Measurements from ENCODE around the gene CHD1.
"Not testable (repeated sequence)": the region's sequence is repeated elsewhere in the genome, so short reads cannot be mapped to it uniquely, and the experiment has no call there.

CHD1 gene

DNA sequence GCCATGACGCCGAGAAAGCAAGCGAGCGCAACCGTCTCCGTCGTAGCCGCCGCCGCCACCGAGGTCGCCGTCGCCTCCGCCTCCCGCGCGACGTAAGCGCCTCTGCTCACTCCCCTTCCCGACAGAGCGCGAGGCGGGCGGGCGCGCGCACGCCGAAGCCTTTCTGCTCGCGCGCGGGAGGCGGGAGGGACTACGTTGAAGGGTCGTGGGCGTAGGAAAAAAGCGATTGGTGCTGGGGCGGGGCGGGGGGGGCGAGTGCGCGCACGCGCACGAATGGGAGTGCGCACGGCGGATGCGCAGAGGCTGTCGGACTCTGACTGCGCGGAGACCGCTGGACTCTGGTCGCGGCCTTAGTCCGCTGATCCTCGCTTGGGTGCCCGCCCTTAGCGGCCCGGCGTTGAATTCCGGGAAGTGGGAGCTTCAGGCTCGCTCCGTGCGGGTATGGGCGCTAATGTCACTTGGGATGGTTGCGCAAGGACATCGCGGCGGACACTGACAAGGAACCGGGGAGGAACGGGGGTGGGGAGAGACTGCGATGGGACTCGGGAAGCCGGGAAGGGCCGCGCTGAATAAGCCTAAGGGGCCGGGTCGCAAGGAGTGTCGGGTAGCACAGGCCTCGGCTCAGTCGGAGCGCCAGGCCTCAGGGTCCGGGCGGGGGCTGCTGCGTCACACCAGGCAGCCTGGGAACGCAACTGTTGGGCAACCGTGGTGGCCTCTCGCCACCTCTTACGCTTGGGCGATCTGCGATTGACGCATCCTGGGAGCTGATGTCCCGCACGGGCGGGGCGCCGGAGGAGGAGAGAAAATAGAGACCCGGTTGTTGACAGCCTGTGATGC lies at the start of gene CHD1:
Gene CHD1, minus strand, starts transcription at position 135 of the 837 bp plus-strand sequence. CDS start 2,621 bp downstream, outside the sequence.
- peak; percentile 89 to 90 for DNase-seq (ENCODE audit: low read depth in 1 of 2, low spot score in 1 of 2)

DNA sequence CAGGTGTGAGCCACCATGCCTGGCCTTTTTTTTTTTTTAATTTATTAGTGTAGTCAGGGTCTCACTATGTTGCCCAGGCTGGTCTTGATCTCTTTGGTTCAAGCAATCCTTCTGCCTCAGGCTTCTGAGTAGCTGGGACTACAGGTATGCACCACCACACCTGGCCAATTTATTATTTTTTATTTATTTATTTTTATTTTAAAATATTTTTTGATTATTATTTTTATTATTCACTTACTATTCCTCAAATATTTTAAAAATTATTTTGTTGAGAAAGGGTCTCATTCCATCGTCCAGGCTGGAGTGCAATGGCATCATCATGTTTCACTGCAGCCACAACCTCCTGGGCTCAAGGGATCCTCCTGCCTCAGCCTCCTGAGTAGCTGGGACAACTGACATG lies 49.7 kb upstream of the CHD1 start:
- DNase-seq (ENCODE audit: low read depth in 1 of 2, low spot score in 1 of 2), result no peak

GRCh38 chr5:98977723-98978122 lies 48.9 kb upstream of the CHD1 start:
- DNase-seq (ENCODE audit: low read depth in 1 of 2, low spot score in 1 of 2), result no peak

DNA sequence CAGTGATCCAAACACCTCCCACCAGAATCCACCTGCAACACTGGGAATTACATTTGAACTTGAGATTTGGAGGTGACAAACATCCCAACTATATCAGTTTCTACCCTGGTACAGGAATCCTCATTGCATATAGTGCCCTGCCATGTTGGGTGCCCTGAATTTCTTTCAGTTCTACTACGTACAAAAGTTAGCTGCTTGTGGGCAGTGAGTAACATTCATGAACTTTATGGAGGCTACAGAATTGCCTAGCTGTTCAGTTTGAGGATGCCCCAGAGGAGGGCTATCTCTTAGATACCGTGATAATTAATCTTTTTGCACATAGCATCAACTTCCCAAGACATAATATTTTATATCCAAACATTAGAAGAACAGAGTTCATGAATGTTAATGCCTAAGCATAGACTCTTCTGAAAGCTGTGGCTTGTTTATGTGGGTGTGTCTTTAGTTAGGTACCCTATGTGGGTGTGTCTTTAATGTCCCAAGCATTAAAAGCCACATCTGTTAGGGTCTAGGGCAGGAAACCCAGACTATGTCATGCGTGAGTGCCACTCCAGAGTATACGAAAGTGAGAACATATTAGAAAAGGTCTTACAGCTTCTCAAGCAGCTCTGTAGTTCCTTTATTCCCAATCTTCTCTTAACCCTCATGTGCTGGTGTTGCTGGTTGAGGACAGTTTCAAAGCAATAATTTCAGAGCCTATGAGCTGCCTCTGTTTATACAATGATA lies 47.0 kb upstream of the CHD1 start:
- no peak for DNase-seq (ENCODE audit: low read depth in 1 of 2, low spot score in 1 of 2)

DNA sequence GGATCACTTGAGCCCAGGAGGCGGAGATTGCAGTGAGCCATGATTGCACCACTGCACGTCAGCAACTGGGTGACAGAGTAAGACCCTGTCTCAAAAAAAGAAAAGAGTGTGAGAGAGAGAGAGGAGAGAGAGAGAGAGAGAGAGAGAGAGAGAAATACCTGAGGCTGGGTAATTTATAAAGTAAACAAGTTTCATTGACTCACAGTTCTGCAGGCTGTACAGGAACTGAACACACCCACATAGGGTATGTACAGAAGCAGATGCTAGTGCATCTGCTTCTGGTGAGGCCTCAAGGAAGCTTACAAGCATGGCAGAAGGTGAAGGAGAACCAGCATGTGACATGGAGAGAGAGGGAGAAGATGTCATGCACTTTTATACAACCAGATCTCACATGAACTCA lies 46.4 kb upstream of the CHD1 start:
- DNase-seq (ENCODE audit: low read depth in 1 of 2, low spot score in 1 of 2), result no peak

GRCh38 chr5:98969400-98969799 lies 40.6 kb upstream of the CHD1 start:
- no peak for DNase-seq (ENCODE audit: low read depth in 1 of 2, low spot score in 1 of 2)

DNA sequence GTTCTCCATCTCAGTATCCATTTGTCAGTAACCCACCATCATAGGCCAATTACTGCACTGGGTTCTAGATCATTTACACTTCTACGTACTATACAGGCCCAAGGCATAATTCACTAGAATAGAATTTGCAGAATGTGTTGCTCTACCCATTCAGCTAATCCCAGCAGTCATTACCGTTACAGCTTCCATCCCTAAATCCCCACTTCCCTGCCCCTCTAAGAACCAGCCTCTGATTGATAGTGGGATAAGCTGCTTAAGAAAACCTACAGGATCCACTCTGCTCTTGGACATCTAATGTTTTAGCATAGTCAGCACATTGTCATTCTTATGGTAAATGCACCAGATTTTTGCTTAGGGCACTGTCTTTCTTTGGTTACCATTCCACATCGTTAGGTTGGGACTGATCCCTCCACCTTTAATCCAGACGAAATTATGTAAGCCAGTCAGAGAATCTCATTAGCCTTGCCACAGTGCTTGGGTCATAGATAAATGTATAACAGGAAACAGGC lies 39.3 kb upstream of the CHD1 start:
- DNase-seq (ENCODE audit: low read depth in 1 of 2, low spot score in 1 of 2), result no peak

- no peak for DNase-seq (ENCODE audit: low read depth in 1 of 2, low spot score in 1 of 2)
Observed at GRCh38 chr5:98965226-98965625, 36.4 kb upstream of the CHD1 start.

- DNase-seq (ENCODE audit: low read depth in 1 of 2, low spot score in 1 of 2), result no peak
Observed at GRCh38 chr5:98964621-98965020, 35.8 kb upstream of the CHD1 start.

DNA sequence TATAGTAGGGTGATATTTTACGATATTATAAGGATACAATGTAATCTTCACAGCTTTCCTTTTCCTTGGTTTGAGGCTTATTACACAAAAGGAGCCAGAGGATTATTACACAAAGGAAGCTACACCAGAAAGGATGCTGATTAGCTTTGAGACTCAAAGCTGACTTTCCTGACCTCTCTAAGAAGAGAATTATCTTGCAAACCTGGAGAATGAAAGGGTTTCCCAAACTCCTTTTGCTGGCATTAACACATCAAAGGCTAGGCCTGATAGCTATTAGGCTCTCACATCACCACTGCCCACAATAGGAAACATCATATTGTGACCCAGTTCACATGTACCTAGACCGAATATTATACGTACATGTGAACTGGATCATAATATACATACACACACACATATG lies 34.2 kb upstream of the CHD1 start:
- no peak for DNase-seq (ENCODE audit: low read depth in 1 of 2, low spot score in 1 of 2)

- no peak for DNase-seq (ENCODE audit: low read depth in 1 of 2, low spot score in 1 of 2)
Observed at GRCh38 chr5:98962587-98962986, 33.8 kb upstream of the CHD1 start.

GRCh38 chr5:98961665-98962344 lies 33.0 kb upstream of the CHD1 start:
- DNase-seq (ENCODE audit: low read depth in 1 of 2, low spot score in 1 of 2), result no peak

- DNase-seq (ENCODE audit: low read depth in 1 of 2, low spot score in 1 of 2), result no peak
Observed at GRCh38 chr5:98957307-98957706, 28.5 kb upstream of the CHD1 start.

DNA sequence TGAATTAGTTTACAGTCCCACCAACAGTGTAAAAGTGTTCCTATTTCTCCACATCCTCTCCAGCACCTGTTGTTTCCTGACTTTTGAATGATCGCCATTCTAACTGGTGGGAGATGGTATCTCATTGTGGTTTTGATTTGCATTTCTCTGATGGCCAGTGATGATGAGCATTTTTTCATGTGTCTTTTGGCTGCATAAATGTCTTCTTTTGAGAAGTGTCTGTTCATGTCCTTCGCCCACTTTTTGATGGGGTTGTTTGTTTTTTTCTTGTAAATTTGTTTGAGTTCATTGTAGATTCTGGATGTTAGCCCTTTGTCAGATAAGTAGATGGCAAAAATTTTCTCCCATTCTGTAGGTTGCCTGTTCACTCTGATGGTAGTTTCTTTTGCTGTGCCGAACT lies 27.1 kb upstream of the CHD1 start:
- not testable (repeated sequence) for DNase-seq (ENCODE audit: low read depth in 1 of 2, low spot score in 1 of 2)

DNA sequence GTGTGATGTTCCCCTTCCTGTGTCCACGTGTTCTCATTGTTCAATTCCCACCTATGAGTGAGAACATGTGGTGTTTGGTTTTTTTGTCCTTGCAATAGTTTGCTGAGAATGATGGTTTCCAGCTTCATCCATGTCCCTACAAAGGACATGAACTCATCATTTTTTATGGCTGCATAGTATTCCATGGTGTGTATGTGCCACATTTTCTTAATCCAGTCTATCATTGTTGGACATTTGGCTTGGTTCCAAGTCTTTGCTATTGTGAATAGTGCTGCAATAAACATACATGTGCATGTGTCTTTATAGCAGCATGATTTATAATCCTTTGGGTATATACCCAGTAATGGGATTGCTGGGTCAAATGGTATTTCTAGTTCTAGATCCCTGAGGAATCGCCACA lies 26.7 kb upstream of the CHD1 start:
- not testable (repeated sequence) for DNase-seq (ENCODE audit: low read depth in 1 of 2, low spot score in 1 of 2)

GRCh38 chr5:98954392-98955028 lies 25.7 kb upstream of the CHD1 start:
- DNase-seq (ENCODE audit: low read depth in 1 of 2, low spot score in 1 of 2), result no peak

DNA sequence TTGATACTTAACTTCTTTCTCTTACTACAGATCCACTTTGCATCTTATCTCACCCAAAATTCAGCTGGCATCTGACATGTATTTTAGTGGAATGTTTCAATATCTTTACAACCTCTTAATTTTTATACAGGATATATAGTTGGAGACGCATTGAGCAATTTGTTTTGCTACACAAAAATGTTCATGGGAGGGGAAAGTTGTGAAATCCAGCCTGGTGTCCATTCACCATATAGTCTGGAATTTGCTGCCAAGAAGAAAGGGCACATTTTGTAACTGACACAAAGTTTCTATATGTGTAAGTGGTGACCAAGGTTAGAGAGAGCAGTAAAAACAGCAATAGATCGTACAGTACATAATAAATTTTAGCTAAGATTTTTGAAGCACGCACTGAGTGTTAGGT lies 14.0 kb upstream of the CHD1 start:
- no peak for DNase-seq (ENCODE audit: low read depth in 1 of 2, low spot score in 1 of 2)

DNA sequence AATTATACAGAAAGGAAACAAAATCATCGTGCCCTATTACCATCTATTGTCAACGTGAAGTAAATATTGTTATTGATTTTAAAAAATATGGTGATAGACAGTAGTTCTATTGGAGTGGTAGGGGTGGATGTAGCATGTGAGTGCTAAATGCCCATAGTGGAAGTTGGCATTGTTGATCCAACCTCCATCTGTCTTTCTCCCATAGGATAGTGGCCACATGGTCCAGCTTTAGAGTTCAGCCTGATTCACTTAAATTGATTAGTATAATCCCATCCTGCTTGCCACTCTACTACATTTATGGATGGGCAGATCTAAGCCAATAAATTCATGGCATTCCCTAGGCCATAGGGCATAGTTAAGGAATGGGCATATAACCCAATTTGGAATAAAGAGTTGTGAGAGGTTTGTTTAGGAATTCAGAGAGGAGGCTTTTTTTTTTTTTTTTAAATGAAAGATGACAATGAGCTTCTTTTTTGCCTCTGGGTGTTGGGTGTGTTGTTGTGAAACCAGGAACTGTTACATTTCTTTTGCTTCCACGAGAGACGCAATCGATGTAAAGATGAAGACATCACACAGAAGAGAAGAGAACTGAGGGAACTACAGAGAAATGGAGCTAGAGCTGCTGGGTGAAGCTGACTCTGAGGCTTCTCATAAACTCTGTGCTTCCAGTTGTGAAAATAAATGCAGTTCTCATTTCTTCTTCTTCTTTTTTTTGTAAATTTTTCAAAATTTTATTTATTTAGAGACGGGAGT lies 12.5 kb upstream of the CHD1 start:
- no peak for DNase-seq (ENCODE audit: low read depth in 1 of 2, low spot score in 1 of 2)

- DNase-seq (ENCODE audit: low read depth in 1 of 2, low spot score in 1 of 2), result no peak
Observed at GRCh38 chr5:98940581-98940980, 11.8 kb upstream of the CHD1 start.

DNA sequence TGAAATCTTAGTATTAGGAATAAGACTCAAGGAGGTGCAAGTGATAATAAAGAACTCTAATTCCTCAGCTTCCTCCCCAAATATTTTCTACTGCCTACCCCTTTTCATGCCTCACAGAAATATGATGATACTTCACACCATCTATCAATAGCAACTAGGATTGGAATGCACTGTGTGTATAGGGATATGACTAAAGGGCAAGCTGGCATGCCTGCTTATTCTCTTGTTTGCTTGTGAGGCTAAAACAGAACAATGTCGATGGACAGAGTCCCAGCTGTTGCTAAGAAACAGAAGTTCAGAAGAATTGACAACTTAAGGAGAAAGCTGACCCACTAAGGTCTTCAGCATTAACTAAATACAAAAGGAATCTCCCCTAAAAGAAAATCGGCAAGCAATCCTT lies 9.7 kb upstream of the CHD1 start:
- no peak for DNase-seq (ENCODE audit: low read depth in 1 of 2, low spot score in 1 of 2)

Measured in stimulated activated CD4-positive, alpha-beta T cell treated with anti-CD3 and anti-CD28 coated beads, Interleukin-15, amount 100 ng/mL, for 1 hour (primary cell).